PC-3 (cell line): ENCODE measurements around the gene ZDHHC24. TPM values are rescaled to one million over a fixed set of nuclear protein-coding genes. Genes with fewer than 3 reads are reported as not detected.

ENCODE experiments used
- ATAC-seq: fragments of 200-7000 bp; cut with Tn5 transposase; 2 replicates; pipeline ENCODE4 v1.9.1; 2020; ENCODE audit warnings: mild to moderate bottlenecking, moderate library complexity
- BruUV-seq: library from RNA; stranded (reverse); fragments of 400-500 nt; replicated peaks from 2 replicates; lab custom pipeline; 2021; lab: Mats Ljungman, UMichigan
- CTCF ChIA-PET: fragments of 300-600 bp; sonication (Branson Sonifier 250); formaldehyde crosslinking; loops from one replicate; lab custom pipeline; 2022; ENCODE audit warnings: antibody characterized with exemption; lab: Charles Lee
- POLR2A ChIA-PET: fragments of 300-600 bp; sonication (Branson Sonifier 250); formaldehyde crosslinking; loops from one replicate; lab custom pipeline; 2022; ENCODE audit warnings: antibody characterized with exemption; ENCODE audit not compliant: unreplicated experiment; lab: Charles Lee
- DNase-seq: peaks from one replicate; pipeline ENCODE4 v3.0.0-alpha.2; 2015
- H2AFZ ChIP-seq: fragments of 300-600 bp; sonication (generic); 2 replicates; pipeline ENCODE4 v1.6.0; 2016; ENCODE audit warnings: antibody characterized with exemption, low read length
- H3F3A ChIP-seq: fragments of 300-600 bp; sonication (generic); one replicate; pipeline ENCODE4 v1.6.0; 2017; ENCODE audit warnings: antibody characterized with exemption, low read length, control low read depth, mild to moderate bottlenecking; ENCODE audit not compliant: unreplicated experiment
- H3K27ac ChIP-seq: fragments of 300-600 bp; sonication (generic); 2 replicates; pipeline ENCODE4 v1.5.1; 2016; ENCODE audit warnings: mild to moderate bottlenecking, low read length
- H3K27me3 ChIP-seq: fragments of 300-600 bp; sonication (generic); 2 replicates; pipeline ENCODE4 v1.6.1; 2016; ENCODE audit warnings: low read length, mixed read lengths
- H3K36me3 ChIP-seq: fragments of 300-600 bp; sonication (generic); 2 replicates; pipeline ENCODE4 v1.6.1; 2016; ENCODE audit warnings: low read depth, mixed run types, low read length, mixed read lengths
- H3K4me1 ChIP-seq: fragments of 300-600 bp; sonication (generic); 2 replicates; pipeline ENCODE4 v1.5.1; 2016; ENCODE audit warnings: low read length; ENCODE audit not compliant: insufficient read depth
- H3K4me2 ChIP-seq: fragments of 300-600 bp; sonication (generic); 2 replicates; pipeline ENCODE4 v1.6.0; 2016; ENCODE audit warnings: low read length
- H3K4me3 ChIP-seq: fragments of 300-600 bp; sonication (generic); 2 replicates; pipeline ENCODE4 v1.5.1; 2016; ENCODE audit warnings: mild to moderate bottlenecking, low read length, mixed read lengths
- H3K79me2 ChIP-seq: fragments of 300-600 bp; sonication (generic); 2 replicates; pipeline ENCODE4 v1.6.1; 2017; ENCODE audit warnings: low read length, mixed read lengths
- H3K9ac ChIP-seq: fragments of 300-600 bp; sonication (generic); 2 replicates; pipeline ENCODE4 v1.6.0; 2016; ENCODE audit warnings: mild to moderate bottlenecking, low read length
- H3K9me2 ChIP-seq: fragments of 300-600 bp; sonication (generic); replicated peaks from 2 replicates; pipeline ENCODE4 v1.6.1; 2016; ENCODE audit warnings: mixed run types, low read length, mixed read lengths
- H3K9me3 ChIP-seq: fragments of 300-600 bp; sonication (generic); 2 replicates; pipeline ENCODE4 v1.6.1; 2016; ENCODE audit warnings: low read length, mixed read lengths
- H4K20me1 ChIP-seq: fragments of 300-600 bp; sonication (generic); 2 replicates; pipeline ENCODE4 v1.6.1; 2016; ENCODE audit warnings: low read length, mixed read lengths
- EZH2 ChIP-seq: fragments of 300-600 bp; sonication (generic); IDR thresholded peaks from one replicate; pipeline ENCODE4 v1.6.1; 2017; ENCODE audit warnings: antibody characterized with exemption, mild to moderate bottlenecking, low read length; ENCODE audit not compliant: unreplicated experiment
- EZH2phosphoT487 ChIP-seq: fragments of 300-600 bp; sonication (generic); IDR thresholded peaks from 2 replicates; pipeline ENCODE4 v1.6.1; 2018; ENCODE audit warnings: mild to moderate bottlenecking, antibody characterized with exemption, low read length, borderline replicate concordance
- intact Hi-C: fragments of 100-400 bp; cut with micrococcal nuclease; formaldehyde crosslinking; loops from 2 replicates; pipeline ENCODE4 v1.9.0; 2023
- total RNA-seq: library from RNA; depleted of rRNA; stranded (reverse); fragments of >200 nt; gene quantifications from 2 replicates; pipeline ENCODE4 v1.2.3, GENCODE V29; 2014
- TF ChIP-seq, protein P1 (sequence below): fragments of 300-600 bp; sonication (generic); conservative IDR thresholded peaks from 2 replicates; pipeline ENCODE4 v1.5.1; 2017; ENCODE audit warnings: antibody characterized with exemption, low read depth, mild to moderate bottlenecking, low read length

ZDHHC24 gene
- total RNA-seq, 1 experiment from 2014 or later = 15.1 TPM

DNA sequence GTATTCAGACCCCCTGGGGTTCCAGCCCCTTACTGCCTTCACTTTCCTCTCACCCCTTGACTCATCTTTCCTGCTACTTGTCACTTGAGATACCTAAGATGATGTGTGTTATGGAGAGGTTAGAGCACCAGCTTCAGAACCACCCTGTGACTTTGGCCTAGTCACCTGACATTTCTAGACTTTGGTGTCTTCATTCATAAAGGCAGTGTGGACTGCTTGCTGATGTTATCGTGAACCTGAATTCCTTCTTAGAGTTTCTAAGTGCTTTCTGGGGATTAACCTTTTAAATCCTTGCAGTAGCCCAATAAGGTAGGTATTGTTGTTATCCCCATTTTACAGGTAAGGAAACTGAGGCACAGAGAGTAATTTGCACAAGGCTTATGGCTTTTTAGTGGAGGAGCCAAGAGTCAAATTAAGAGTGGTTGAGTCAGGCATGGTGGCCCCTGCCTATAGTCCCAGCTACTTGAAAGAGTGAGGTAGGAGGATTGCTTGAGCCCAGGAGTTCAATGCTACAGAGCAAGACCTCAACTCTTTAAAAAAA is 40.5 kb downstream of the ZDHHC24 start:
- Histone ChIP-seq H2AFZ (no peak overlapping the region), H3K4me1 (0 out of 2 replicates have a peak, but pooled peaks cover 3% of the 10 kb centered on the region), H3K9me2 (no peaks in the 10 kb centered on the region), H3K27me3 (no peaks in the 10 kb centered on the region), H3K9me3 (no peaks in the 10 kb centered on the region), H3K9ac (no peak overlapping the region), H3K4me2 (no peak overlapping the region), H3K36me3 (peaks cover 16% of the 10 kb centered on the region), H3K79me2 (no peaks in the 10 kb centered on the region), H4K20me1 (no peaks in the 10 kb centered on the region), H3K4me3 (no peak overlapping the region), H3F3A (no peaks in the 10 kb centered on the region), H3K27ac (no peak overlapping the region)
- BruUV-seq = no TSS peak
- ATAC-seq = no peak
- CTCF ChIA-PET = no interaction called here
- no peak for DNase-seq
- TF ChIP-seq EZH2phosphoT487 (no peak), EZH2 (no peak)
- TF ChIP-seq, protein P1, sequence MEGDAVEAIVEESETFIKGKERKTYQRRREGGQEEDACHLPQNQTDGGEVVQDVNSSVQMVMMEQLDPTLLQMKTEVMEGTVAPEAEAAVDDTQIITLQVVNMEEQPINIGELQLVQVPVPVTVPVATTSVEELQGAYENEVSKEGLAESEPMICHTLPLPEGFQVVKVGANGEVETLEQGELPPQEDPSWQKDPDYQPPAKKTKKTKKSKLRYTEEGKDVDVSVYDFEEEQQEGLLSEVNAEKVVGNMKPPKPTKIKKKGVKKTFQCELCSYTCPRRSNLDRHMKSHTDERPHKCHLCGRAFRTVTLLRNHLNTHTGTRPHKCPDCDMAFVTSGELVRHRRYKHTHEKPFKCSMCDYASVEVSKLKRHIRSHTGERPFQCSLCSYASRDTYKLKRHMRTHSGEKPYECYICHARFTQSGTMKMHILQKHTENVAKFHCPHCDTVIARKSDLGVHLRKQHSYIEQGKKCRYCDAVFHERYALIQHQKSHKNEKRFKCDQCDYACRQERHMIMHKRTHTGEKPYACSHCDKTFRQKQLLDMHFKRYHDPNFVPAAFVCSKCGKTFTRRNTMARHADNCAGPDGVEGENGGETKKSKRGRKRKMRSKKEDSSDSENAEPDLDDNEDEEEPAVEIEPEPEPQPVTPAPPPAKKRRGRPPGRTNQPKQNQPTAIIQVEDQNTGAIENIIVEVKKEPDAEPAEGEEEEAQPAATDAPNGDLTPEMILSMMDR = no peak
- POLR2A ChIA-PET = no interaction called here
- intact Hi-C loops = no loop called here

DNA sequence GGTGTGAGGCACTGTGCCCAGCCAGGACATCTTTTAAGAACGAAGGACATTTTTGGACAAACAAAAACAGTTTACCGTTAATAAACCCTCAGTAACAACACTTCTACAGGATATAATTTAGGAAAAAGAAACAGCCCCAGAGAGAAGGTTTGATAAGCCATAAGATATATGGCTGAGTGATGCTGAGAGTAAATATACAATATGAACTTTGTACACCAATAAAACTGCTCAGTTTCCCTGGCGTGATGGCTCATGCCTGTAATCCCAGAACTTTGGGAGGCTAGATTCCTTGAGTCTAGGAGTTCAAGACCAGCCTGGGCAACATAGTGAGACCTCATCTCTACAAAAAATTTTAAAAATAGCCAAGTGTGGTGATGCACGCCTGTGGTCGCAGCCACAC is 47.3 kb downstream of the ZDHHC24 start:
- no peak for TF ChIP-seq EZH2phosphoT487
- TF ChIP-seq EZH2 = no peak
- TF ChIP-seq, protein P1 = no peak
- Histone ChIP-seq H3K9ac (no peak overlapping the region), H3K9me3 (no peaks in the 10 kb centered on the region), H3K27ac (no peak overlapping the region), H3K36me3 (peaks cover 27% of the 10 kb centered on the region), H3K27me3 (no peaks in the 10 kb centered on the region), H3K4me2 (no peak overlapping the region), H3K4me3 (no peak overlapping the region), H2AFZ (no peak overlapping the region), H3F3A (no peaks in the 10 kb centered on the region), H3K4me1 (no peaks in the 10 kb centered on the region), H3K9me2 (no peaks in the 10 kb centered on the region), H3K79me2 (no peaks in the 10 kb centered on the region), H4K20me1 (no peaks in the 10 kb centered on the region)
- intact Hi-C loops = no loop called here
- BruUV-seq = no TSS peak
- ChIA-PET POLR2A (no interaction called here), CTCF (no interaction called here)
- no peak for ATAC-seq
- DNase-seq = no peak

DNA sequence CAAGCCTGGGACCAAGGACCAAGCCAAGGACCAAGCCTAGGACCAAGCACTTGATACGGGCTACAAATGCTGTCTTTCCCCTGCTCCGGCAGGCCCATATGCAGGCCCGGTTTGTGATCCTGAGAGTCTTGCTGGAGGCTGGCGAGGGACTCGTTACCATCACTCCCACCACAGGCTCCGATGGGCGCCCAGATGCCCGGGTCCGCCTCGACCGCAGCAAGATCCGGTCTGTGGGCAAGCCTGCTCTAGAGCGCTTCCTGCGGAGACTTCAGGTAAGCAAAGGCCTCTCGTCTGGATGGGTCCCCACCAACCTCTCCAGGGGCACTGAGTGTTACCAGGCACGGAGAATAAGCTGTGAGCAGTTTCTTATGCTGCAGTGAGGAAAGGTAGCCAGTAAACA is 48.6 kb downstream of the ZDHHC24 start:
- Histone ChIP-seq H3K4me3 (no peak overlapping the region), H3F3A (no peaks in the 10 kb centered on the region), H3K9ac (no peak overlapping the region), H3K79me2 (no peaks in the 10 kb centered on the region), H2AFZ (no peak overlapping the region), H3K27me3 (no peaks in the 10 kb centered on the region), H3K4me1 (no peaks in the 10 kb centered on the region), H3K36me3 (peaks cover 38% of the 10 kb centered on the region), H4K20me1 (no peaks in the 10 kb centered on the region), H3K9me2 (no peaks in the 10 kb centered on the region), H3K4me2 (no peak overlapping the region), H3K27ac (no peak overlapping the region), H3K9me3 (no peaks in the 10 kb centered on the region)
- DNase-seq (no peak), ATAC-seq (no peak)
- no TSS peak for BruUV-seq
- intact Hi-C loops = no loop called here
- ChIA-PET POLR2A (no interaction called here), CTCF (interaction anchor here (0.7 kb wide), 1 partner anchor 33 kb away, joined by 3 read pairs; no protein-coding TSS in a partner anchor)
- no peak for TF ChIP-seq EZH2
- TF ChIP-seq, protein P1 = no peak
- TF ChIP-seq EZH2phosphoT487 = no peak
